OCI-LY7 (cell line): Measurements from ENCODE around the gene MYH11. TPM values are rescaled to one million over a fixed set of nuclear protein-coding genes. Genes with fewer than 3 reads are reported as not detected.
A peak's percentile ranks its signal among the peaks of the same experiment; 100 is the strongest.

Experiments used
- BruUV-seq: library from RNA; stranded (reverse); fragments of 400-500 nt; replicated peaks from 2 replicates; lab custom pipeline; 2021; lab: Mats Ljungman, UMichigan
- CTCF ChIA-PET: fragments of 300-600 bp; sonication (Branson Sonifier 250); formaldehyde crosslinking; loops from one replicate; lab custom pipeline; 2022; ENCODE audit warnings: antibody characterized with exemption; ENCODE audit not compliant: unreplicated experiment; lab: Charles Lee
- POLR2A ChIA-PET: fragments of 300-600 bp; sonication (Branson Sonifier 250); formaldehyde crosslinking; loops from one replicate; lab custom pipeline; 2022; ENCODE audit warnings: antibody characterized with exemption; lab: Charles Lee
- DNase-seq: peaks from one replicate; pipeline ENCODE4 v3.0.0-alpha.2; 2015; ENCODE audit warnings: low spot score
- H2AFZ ChIP-seq: fragments of 200-600 bp; sonication (generic), shearing (Covaris generic); 2 replicates; pipeline ENCODE4 v1.6.1; 2014; ENCODE audit warnings: mild to moderate bottlenecking, antibody characterized with exemption, low read length, moderate library complexity
- H3K27ac ChIP-seq: fragments of 200-600 bp; sonication (generic); 2 replicates; pipeline ENCODE4 v1.5.1; 2014; ENCODE audit warnings: mixed run types, low read depth, mild to moderate bottlenecking, moderate library complexity, low read length, inconsistent platforms; ENCODE audit not compliant: poor library complexity, severe bottlenecking
- H3K36me3 ChIP-seq: fragments of 200-600 bp; sonication (generic); 2 replicates; pipeline ENCODE4 v1.6.1; 2014; ENCODE audit warnings: mild to moderate bottlenecking, antibody characterized with exemption, low read length, moderate library complexity, mixed read lengths; ENCODE audit not compliant: insufficient read depth
- H3K4me1 ChIP-seq: fragments of 200-600 bp; sonication (generic); 2 replicates; pipeline ENCODE4 v1.5.1; 2014; ENCODE audit warnings: mild to moderate bottlenecking, low read length; ENCODE audit not compliant: insufficient read depth, poor library complexity, severe bottlenecking
- H3K4me2 ChIP-seq: fragments of 200-600 bp; sonication (generic); 2 replicates; pipeline ENCODE4 v1.6.1; 2014; ENCODE audit warnings: mild to moderate bottlenecking, low read length
- H3K4me3 ChIP-seq: fragments of 200-600 bp; sonication (generic); 2 replicates; pipeline ENCODE4 v1.5.1; 2014; ENCODE audit warnings: mild to moderate bottlenecking, low read depth, low read length; ENCODE audit not compliant: poor library complexity, severe bottlenecking
- H3K79me2 ChIP-seq: fragments of 200-600 bp; sonication (generic); 2 replicates; pipeline ENCODE4 v1.6.1; 2016; ENCODE audit warnings: low read depth, mild to moderate bottlenecking, low read length, moderate library complexity, mixed read lengths; ENCODE audit not compliant: insufficient read depth
- H3K9me2 ChIP-seq: fragments of 200-600 bp; sonication (generic); 2 replicates; pipeline ENCODE4 v1.6.1; 2016; ENCODE audit warnings: mild to moderate bottlenecking, low read length, mixed read lengths; ENCODE audit not compliant: insufficient read depth
- H3K9me3 ChIP-seq: fragments of 200-600 bp; sonication (generic); 2 replicates; pipeline ENCODE4 v1.6.1; 2014; ENCODE audit warnings: mild to moderate bottlenecking, mixed run types, low read length, mixed read lengths
- H4K20me1 ChIP-seq: fragments of 200-600 bp; sonication (generic); 2 replicates; pipeline ENCODE4 v1.6.1; 2014; ENCODE audit warnings: mild to moderate bottlenecking, antibody characterized with exemption, low read length, moderate library complexity, mixed read lengths; ENCODE audit not compliant: insufficient read depth
- CTCF ChIP-seq: fragments of 200-600 bp; sonication (generic); conservative IDR thresholded peaks from 2 replicates; pipeline ENCODE4 v1.5.1; 2014; ENCODE audit warnings: mild to moderate bottlenecking, antibody characterized with exemption, low read length, moderate library complexity, mixed read lengths
- EZH2phosphoT487 ChIP-seq: fragments of 200-600 bp; sonication (generic); IDR thresholded peaks from 2 replicates; pipeline ENCODE4 v1.6.1; 2018; ENCODE audit warnings: low read depth, borderline replicate concordance, mild to moderate bottlenecking, mixed run types, antibody characterized with exemption, low read length, moderate library complexity, mixed read lengths
- intact Hi-C: fragments of 100-400 bp; cut with micrococcal nuclease; formaldehyde crosslinking; loops from one replicate; pipeline ENCODE4 v1.10.0; 2022; ENCODE audit not compliant: unreplicated experiment
- total RNA-seq, 2 experiments: library from RNA; depleted of rRNA in 1 of 2; stranded (reverse); fragments of >200 nt in 1 of 2; shearing (Covaris generic) in 1 of 2; gene quantifications; 2 replicates each; pipeline ENCODE4 v1.2.3, GENCODE V29; 2014 to 2022

MYH11 gene
- total RNA-seq, 2 experiments from 2014 or later = 5.7 to 33.8 TPM

GRCh38 chr16:15879255-15879811 is 22.5 kb upstream of the MYH11 start:
- Histone ChIP-seq H3K79me2 (peaks cover 15% of the 10 kb centered on the region), H3K27ac (no peak overlapping the region), H2AFZ (no peak overlapping the region)

GRCh38 chr16:15876503-15876902 is 19.7 kb upstream of the MYH11 start:
- peaks cover 91% of the 10 kb centered on the region for H3K36me3 ChIP-seq
- H3K4me1 ChIP-seq = peaks cover 5% of the 10 kb centered on the region
- no peak for TF ChIP-seq EZH2phosphoT487
- TF ChIP-seq CTCF = no peak
- DNase-seq = no peak
- H3K9me2 ChIP-seq = no peaks in the 10 kb centered on the region
- H3K79me2 ChIP-seq = peaks cover 8% of the 10 kb centered on the region; the same call in 1 of the 2 replicates
- POLR2A ChIA-PET = no interaction called here
- H3K9me3 ChIP-seq = no peaks in the 10 kb centered on the region
- CTCF ChIA-PET = no interaction called here
- intact Hi-C loops = no loop called here
- H3K4me2 ChIP-seq = no peak overlapping the region
- H3K27ac ChIP-seq = no peak overlapping the region
- no peaks in the 10 kb centered on the region for H4K20me1 ChIP-seq
- no peak overlapping the region for H3K4me3 ChIP-seq
- BruUV-seq = no TSS peak
- H2AFZ ChIP-seq = no peak overlapping the region

More at GRCh38 chr16:15879255-15879811, 22.5 kb upstream of the MYH11 start:
- DNase-seq = no peak
- Histone ChIP-seq H3K9me3 (no peaks in the 10 kb centered on the region), H3K9me2 (no peaks in the 10 kb centered on the region), H3K36me3 (peaks cover 93% of the 10 kb centered on the region), H3K4me1 (peaks cover 5% of the 10 kb centered on the region), H3K4me2 (no peak overlapping the region), H4K20me1 (no peaks in the 10 kb centered on the region), H3K4me3 (no peak overlapping the region)
- intact Hi-C loops = no loop called here
- CTCF ChIA-PET = no interaction called here
- BruUV-seq = no TSS peak
- TF ChIP-seq CTCF (no peak), EZH2phosphoT487 (no peak)
- POLR2A ChIA-PET = interaction anchor here (0.7 to 1.0 kb wide), 3 partner anchors 9 to 214 kb away, joined by 3 to 4 read pairs (median 4); partner anchors contain the start of gene CEP20

- no peaks in the 10 kb centered on the region for H3K9me3 ChIP-seq
- H3K4me2 ChIP-seq = no peak overlapping the region
- no TSS peak for BruUV-seq
- no peaks in the 10 kb centered on the region for H3K9me2 ChIP-seq
- no peak overlapping the region for H2AFZ ChIP-seq
- TF ChIP-seq CTCF = peak; percentile 87
- no peak for TF ChIP-seq EZH2phosphoT487
- H3K79me2 ChIP-seq = peaks cover 8% of the 10 kb centered on the region; the same call in 1 of the 2 replicates
- intact Hi-C loops = loop anchor here (1.0 kb wide), 1 partner anchor 252 kb away; no protein-coding TSS in a partner anchor
- no peaks in the 10 kb centered on the region for H3K4me1 ChIP-seq
- H3K27ac ChIP-seq = no peak overlapping the region
- no peaks in the 10 kb centered on the region for H4K20me1 ChIP-seq
- peaks cover 89% of the 10 kb centered on the region for H3K36me3 ChIP-seq
- ChIA-PET CTCF (interaction anchor here (1.0 kb wide), 1 partner anchor 16 kb away, joined by 3 read pairs; no protein-coding TSS in a partner anchor), POLR2A (interaction anchor here (0.9 to 3.8 kb wide), 4 partner anchors 13 to 214 kb away, joined by 3 to 17 read pairs (median 4); partner anchors contain the start of gene CEP20)
- no peak overlapping the region for H3K4me3 ChIP-seq
- peak; percentile 42 for DNase-seq
Observed at GRCh38 chr16:15874745-15875314, 18.0 kb upstream of the MYH11 start.
